HG02840 (cell line): ENCODE results near the gene IL17RB.

Source experiments
- ATAC-seq: cut with Tn5 transposase; IDR thresholded peaks from one replicate; pipeline ENCODE4 v1.9.1; 2021; ENCODE audit warnings: mild to moderate bottlenecking, moderate library complexity, moderate number of reproducible peaks; ENCODE audit not compliant: unreplicated experiment, low FRiP score

The IL17RB gene, protein sequence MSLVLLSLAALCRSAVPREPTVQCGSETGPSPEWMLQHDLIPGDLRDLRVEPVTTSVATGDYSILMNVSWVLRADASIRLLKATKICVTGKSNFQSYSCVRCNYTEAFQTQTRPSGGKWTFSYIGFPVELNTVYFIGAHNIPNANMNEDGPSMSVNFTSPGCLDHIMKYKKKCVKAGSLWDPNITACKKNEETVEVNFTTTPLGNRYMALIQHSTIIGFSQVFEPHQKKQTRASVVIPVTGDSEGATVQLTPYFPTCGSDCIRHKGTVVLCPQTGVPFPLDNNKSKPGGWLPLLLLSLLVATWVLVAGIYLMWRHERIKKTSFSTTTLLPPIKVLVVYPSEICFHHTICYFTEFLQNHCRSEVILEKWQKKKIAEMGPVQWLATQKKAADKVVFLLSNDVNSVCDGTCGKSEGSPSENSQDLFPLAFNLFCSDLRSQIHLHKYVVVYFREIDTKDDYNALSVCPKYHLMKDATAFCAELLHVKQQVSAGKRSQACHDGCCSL

DNA sequence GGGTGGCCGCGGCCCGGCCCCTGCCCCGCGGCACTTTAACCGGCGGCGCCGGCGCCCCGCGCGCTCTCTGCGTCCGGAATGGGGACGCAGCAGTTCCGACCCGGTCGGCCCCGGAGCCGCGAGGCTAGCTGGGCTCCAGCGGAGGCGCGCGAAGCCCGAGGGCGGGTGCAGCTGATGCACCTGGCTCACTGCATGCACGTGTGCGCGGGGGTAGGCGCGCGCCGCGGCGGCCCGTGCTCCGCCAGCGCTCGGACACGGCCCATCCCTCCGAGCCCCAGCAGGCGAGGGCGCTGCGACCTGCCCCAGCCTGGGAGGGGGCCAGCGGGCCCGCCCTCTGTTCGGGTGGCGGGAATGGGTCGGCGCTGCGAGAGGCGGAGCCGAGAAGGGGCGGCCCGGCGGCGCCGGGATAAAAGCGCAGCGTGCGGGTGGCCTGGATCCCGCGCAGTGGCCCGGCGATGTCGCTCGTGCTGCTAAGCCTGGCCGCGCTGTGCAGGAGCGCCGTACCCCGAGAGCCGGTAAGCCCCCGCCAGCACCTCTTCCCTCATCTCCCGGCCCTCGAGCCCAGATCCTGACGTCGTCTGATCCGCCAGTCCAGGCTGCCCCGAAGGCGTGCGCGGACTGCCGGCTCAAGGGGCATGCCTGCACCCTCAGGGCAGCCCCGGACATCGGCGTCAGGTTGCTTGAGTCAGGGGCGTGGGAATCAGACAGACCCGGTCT is at the start of gene IL17RB, which contains the start of gene CHDH:
Gene IL17RB, plus strand, starts transcription at position 435 of the 717 bp plus-strand sequence. Its CDS starts 21 bp downstream, at position 456.
Gene CHDH, minus strand, starts transcription at position 286 of the 717 bp plus-strand sequence. CDS start 22,411 bp downstream, outside the sequence.
- peak; percentile 39 for ATAC-seq

DNA sequence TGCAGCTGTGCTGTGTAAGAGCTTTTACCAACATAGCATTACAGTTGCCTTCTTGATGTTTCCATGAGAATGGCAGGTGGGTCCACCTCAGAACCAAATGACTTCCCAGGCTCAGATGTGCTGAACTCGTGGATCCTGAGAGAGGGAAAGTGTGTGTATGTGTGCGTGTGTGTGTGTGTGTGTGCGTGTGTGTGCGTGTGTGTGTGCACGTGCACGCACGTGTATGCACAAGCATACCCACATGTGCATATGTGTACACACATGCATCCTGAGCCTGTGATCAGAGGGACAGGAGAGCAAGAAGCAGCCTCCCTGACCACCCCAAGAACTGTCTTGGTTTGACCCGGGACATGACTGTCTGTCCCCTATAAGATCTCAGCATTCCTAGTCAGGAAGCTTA is 48.2 kb upstream of the IL17RB start:
- ATAC-seq = no peak

DNA sequence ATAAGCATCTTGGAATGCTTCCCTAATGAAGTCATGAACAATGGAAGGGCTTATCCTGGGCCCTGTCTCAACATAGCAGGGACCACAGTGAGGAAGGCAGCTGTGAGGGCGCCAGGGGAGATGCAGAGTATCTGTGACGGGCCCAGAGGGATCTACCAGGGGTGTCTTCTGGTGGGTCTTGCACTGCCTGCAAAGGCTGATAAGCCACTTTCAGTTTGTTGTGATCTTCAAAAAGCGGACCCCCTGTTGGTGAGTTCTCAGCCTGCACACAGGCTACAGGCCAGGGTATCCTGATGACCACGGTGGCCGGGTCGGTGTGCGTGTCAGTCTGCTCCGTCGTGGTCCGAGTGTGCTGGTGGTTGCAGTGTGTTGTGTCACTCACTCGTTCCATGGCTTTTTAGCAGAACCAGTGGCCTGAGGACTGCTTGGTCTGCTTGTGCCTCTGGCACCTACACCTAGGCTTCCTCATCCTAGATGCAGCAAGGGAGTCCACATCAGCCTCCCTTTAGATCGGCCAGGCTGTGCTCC is 47.0 kb upstream of the IL17RB start:
- no peak for ATAC-seq

DNA sequence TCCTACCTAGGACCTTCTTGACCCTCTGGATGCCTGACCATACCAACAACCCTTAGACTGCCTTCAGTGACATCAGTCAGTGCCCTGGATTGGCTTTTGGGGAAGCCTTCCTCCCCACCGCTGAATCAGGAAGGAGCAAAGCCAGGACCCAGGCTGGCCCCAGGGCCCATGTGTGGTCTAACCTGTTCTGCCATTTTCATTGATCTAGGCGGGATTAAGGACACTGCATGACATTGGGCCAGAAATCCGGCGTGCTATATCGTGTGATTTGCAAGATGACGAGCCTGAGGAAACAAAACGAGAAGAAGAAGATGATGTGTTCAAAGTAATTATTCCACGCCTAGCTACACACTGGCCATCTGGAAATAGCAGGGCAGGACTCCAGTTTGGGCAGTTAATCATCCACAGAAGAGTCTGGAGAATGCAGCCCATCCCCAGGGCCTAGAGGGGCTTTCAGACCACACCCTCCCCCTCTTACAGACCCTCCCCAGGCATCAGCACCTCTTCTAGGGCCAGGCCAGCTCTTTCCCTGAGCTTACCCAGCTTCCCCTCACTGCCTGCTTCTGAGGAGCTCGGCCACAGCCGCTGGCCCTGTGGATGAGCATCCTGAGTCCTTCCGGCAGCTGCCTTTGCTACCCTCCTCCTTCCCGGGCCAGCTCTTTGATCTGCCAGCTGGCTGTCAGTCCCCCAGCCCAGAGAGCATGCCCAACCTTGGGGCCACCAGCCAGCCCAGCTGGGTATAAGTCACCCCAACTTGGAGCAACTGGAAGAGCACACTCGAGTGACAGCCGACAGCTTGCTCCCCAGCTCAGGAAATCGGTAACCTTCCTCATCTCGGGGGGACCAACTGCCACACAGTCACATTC is 46.1 kb upstream of the IL17RB start:
- ATAC-seq = no peak

DNA sequence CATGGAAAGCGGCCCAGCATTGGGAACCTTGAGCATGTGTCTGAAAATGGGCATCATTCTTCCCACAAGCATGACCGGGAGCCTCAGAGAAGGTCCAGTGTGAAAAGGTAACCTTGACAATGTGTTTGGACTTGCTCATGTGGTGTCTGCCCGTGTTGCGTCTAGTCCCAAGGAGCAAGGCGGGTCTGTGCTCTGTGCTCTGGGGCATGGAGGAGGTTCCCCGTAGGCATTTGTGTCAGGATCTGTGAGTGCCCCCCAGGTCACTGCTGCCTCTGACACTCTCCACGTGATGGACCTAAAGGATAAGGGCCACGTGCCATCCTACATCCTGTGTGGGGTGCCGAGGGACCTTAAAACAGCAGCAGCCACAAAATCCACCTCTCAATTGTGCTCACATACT is 45.0 kb upstream of the IL17RB start:
- no peak for ATAC-seq

DNA sequence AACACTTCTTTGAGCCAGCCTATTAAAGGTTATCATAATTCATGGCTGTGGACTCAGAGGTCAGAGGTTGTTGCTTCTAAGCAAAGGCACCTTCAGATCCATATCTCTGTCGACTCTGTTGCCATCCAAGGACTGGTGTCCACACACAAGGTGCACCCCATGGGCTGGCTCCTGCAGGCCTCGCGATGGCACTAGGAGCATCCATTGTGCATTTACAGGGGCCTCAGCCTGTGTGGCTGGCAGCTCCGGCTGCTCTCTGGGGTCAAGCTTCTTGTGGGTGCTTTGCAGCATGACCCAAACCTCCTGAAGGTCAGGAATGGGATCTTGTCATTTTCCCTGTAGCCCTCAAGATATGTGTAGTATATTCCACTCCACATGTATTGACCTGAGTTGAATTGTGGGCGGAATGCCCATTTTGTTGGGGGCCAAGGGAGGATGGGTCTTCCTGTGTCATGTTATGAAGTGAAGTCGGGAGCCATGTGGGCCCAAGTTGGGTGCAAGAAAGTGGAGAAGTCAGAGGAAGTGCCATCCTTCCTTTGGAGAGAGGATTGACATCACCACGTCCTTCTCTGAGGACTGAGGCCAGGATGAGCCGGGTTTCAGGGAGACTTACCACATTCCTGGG is 44.0 kb upstream of the IL17RB start:
- ATAC-seq = no peak

DNA sequence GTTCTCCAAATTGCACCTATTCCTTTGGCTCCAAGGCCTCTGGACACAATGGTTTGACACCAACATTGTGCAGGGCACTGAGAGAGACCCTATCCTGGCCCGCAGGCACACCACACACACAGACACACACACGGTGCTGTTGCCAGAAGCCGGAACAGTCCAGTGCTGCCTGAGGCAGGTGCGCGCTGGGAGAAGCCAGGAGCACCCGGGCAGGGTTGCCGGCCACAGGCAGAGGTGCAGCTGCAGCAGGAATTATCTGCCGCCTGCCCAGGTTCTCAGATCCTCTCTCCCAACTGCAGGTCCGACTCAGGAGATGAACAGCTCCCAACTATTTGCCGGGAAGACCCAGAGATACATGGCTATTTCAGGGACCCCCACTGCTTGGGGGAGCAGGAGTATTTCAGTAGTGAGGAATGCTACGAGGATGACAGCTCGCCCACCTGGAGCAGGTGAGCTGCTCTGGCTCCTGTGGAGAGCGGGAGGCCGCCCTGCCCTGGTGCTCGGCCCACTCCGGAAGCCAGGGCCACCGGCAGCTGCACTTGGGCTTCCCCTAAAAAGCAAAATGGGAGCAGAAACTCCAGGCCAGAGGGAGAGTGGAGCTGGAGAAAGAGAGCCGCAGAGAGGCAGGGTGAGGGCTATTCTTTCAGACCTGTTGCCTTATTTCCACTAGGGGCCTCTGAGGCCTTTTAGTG is 43.1 kb upstream of the IL17RB start:
- ATAC-seq = no peak

DNA sequence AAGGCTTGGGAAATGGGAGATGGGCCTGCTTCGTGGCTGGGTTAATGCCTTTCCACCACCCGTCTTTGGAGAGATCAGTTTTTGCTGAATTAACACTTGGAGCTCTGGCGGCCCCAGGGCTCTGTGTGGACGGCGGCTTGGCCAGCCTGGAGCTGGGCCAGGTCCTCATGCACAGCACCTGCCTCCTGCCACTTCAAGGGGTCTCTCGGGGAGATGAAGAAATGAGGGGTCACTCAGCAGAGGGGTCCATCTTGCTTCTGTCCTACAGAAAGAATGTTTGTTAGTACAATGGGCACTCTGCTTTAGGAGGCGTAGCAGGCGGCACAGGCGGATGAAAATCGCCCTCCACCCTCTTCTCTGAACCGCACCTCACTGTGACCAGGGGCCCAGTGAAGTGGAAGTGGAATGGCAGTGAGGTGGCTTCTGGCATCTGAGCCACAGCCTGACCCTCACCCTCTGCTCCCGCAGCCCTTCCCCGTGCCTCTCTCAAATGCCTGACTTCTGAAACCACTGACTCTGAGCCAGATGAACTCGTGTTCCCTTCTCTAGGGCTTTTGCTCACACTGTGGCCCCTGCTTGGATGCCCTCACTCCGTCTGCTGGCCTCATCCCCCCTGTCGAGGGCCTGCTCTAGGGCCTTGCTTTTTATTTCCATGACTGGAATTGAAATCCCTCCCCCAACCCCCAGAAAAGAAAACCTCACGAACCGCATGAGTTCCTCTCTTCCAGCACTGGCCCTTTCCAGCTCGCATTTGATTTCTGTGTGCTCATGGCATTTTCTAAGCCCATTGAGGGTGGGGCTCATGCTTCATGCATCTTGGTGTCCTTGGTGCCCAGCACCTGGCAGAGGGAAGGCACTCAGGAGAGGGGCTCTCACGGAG is 42.3 kb upstream of the IL17RB start:
- no peak for ATAC-seq

DNA sequence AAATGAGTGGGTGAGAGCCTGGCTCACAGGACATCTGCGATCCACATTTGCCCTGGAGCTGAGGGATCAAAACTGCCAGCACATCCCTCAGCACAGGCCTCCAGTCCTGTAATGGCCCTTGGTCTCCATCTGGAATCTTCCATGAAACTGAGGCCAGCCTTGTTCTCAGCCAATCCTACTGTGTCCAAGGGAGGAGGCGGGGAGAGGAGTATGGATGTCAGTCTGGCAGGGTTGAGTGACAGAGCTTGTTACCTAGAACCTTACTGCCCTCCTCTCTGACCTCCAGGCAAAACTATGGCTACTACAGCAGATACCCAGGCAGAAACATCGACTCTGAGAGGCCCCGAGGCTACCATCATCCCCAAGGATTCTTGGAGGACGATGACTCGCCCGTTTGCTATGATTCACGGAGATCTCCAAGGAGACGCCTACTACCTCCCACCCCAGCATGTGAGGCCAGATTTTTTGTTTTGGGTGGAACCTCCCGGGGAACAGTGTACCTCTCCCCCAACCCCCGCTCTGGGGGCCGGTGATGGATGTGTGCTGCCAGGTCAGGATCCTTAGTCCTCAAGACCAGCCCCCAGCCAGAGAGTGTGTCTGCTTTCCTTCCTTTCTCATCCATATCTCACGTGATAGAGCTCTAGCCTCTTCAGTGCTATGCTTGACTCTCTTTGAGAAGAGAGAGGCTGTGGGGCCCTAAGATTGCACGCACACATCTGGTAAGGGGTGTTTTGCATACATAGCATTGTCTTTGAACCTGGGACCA is 41.5 kb upstream of the IL17RB start:
- ATAC-seq = no peak

DNA sequence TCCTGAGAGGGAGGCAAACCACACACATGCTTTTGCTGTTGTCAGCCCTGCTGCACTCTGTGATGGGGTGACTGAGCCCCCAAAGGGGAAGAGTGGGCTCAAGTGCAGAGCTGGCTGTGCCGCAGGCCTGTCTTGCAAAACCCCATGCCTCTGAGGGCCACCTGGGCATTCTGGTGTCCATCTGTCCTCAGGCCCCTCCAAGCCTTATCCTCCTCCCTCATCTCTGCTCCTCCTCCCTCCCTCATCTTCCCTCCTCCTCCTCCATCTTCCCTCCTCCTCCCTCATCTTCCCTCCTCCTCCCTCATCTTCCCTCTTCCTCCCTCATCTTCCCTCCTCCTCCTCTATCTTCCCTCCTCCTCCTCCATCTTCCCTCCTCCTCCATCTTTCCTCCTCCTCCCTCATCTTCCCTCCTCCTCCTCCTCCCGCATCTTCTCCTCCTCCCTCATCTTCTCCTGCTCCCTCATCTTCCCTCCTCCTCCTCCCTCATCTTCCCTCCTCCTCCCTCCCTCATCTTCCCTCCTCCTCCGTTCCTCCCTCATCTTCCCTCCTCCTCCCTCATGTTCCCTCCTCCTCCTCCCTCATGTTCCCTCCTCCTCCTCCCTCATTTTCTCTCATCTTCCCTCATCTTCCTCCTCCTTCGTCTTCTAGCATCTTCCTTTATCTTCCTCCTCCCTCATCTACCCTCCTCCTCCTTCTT is 40.8 kb upstream of the IL17RB start:
- ATAC-seq = no peak

DNA sequence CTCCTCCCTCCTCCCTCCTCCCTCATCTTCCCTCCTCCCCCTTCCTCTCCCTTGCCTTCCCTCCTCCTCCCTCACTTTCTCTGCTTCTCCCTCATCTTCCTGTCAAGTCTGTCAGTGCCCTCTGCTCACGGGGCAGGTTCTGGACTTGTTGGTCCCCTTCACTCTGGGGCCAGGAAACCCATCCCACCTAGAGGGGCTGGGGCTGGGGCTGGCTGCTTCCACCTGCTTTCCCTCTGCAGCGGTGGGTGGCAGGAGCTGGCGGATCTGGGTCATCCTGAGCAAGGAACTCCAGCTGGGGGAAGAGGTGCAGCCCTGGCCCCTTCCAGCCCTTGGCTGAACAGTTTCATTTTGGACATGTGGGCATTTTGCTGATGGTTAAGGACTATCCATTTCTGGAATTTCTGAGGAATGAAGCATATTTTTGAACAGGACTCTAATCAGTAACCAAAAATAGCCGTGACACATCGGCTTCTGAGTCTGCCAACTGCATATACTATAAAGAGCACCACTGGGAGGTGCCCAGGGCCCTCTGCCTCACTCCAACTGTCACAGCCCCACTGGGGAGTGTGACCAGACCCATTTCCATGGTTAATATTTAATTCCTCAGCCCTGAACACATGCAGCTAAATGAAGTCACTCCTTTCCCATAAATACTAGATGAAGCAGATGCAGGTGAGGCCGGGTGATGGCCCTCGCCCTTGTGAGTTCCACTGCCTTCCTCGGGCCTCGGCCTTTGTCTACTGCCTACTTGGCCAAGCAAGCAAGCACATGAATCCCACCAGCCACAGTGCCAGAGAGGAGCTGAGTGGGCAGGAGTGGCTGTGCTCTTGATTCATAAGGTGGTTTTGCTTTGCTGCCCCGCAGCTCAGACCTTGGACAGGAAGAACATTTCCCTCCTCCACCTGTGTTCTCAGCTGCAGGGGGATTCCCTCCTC is 39.9 kb upstream of the IL17RB start:
- no peak for ATAC-seq

DNA sequence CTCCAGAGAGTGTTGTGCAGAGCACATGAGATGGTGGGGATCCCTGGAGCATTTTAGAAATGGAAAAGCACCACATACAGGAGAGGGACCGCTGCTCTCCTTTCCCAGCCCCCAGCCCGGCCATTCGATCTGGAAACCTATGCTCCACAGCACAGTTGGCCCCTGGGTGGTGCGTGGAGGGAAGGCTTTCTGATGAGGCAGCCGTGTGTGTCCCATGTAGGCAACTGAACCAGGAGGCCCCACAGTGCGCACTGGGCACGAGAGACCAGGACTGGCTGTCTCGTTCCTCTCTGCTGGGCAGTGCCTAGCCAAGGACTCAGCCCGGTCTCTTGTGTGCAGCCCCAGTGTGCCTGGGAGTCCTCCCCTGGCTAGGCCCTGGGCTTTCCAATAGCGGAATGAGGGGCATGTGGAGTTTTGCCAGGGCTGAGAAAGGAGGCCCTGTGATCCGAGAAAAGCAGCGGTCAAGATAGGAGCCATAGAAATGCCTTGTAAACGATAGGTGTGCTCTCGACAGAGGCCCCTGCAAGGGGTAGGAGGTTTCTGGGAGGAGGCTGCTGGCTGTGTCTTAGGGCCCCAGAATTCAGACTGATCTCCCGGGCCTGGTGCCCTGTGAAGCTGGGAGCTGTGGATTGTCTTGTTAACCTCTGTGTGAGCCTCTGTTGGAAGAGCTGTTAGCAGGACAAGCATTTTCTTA is 39.1 kb upstream of the IL17RB start:
- no peak for ATAC-seq

DNA sequence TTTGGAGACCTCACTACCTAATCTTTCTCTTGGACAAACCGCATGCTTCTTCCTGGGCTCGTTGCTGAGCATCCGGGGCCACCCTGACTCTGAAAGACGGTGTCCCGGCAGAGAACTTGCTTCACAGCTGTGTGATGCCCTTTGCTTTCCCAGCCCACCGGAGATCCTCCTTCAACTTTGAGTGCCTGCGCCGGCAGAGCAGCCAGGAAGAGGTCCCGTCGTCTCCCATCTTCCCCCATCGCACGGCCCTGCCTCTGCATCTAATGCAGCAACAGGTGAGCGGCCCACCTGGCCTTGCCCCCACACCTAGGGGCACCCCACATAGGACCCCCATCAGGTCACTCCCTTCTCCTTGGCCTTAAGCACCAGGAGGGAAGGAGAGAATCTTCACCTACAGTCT is 37.9 kb upstream of the IL17RB start:
- ATAC-seq = no peak

DNA sequence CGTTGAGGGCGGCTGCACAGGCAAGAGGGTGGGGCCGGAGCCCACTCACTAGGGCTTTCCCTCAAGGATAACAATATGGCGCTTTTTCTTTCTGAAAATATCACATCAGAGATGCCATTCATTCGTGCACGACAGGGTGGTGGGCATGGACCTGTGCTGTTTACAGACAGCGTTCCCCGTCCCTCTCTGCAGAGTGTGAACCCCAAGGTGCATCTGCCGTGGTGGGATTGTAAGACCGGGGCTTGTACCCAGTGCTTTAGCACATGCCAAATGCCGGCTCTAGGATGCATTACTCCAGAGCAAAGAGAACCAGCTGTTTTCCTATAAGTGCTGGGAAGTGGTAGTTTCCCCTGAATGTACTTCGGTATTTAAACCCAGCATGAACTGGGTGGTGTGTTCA is 37.1 kb upstream of the IL17RB start:
- ATAC-seq = no peak

DNA sequence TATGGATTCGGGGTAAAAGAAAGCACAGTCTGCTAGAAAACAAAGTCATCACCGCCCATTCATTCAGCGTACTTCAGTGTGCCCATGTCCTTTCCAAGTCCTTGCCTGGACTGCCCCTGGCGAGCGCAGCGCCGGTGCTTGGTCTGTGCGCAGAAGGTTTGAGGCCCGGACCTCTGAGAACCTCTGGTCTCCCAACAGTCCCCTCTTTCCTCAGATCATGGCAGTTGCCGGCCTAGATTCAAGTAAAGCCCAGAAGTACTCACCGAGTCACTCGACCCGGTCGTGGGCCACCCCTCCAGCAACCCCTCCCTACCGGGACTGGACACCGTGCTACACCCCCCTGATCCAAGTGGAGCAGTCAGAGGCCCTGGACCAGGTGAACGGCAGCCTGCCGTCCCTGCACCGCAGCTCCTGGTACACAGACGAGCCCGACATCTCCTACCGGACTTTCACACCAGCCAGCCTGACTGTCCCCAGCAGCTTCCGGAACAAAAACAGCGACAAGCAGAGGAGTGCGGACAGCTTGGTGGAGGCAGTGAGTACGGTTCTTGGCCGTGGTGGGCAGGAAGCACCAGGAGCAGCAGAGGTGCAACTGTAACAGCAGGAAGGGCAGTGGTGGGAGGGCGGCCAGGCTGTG is 36.5 kb upstream of the IL17RB start:
- ATAC-seq = no peak
